Activated T-cell treated with anti-CD3 and anti-CD28 coated beads for 4 hours (primary cell): ENCODE data around the gene DNAJC11.
A peak's percentile ranks its signal among the peaks of the same experiment; 100 is the strongest.
"Not testable (repeated sequence)": the region's sequence is repeated elsewhere in the genome, so short reads cannot be mapped to it uniquely, and the experiment has no call there.

Experiments used
- DNase-seq: peaks from one replicate; pipeline ENCODE4 v3.0.0-alpha.2; 2020

Gene DNAJC11

DNA sequence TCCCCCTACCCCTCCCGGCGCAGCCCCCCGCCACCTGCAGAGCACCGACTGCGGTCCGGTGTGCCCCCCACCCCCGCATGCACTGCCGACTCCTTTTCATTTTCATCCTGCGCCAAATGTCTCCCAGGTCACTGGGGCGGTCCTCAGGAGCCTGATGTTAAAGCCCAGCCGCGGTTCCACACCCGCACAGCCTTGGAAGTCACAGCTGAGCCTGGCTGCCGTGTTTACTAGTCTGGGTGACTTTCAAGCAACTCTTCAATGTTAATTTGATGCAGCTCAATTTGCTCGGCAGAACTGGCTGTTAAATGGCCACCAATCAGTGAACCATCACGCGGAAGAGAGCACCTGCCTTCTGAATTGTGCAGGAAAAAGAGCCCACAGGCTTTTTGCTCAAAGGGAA is 49.7 kb downstream of the DNAJC11 start:
- DNase-seq: no peak

DNA sequence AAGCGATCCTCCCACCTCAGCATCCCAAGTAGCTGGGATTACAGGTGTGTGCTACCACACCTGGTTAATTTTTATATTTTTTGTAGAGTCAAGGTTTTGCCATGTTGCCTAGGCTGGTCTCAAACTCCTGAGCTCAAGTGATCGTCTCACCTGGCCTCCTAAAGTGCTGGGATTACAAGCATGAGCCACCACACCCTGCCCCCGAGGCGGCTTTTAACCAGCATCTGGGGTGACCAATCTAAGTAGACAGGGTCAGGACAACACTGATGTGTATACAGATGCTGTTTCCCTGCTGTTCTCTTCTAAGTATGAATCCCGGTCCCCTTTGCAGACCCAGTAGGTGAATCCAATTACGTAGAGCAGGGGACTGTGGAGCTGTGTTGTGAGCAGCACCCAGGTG is 53.1 kb downstream of the DNAJC11 start:
- no peak for DNase-seq

GRCh38 chr1:6646499-6647148 is 55.0 kb downstream of the DNAJC11 start:
- peak; percentile 8 for DNase-seq

- DNase-seq: no peak
Observed at GRCh38 chr1:6645018-6645417, 56.6 kb downstream of the DNAJC11 start.

GRCh38 chr1:6640867-6641266 is 60.7 kb downstream of the DNAJC11 start:
- not testable (repeated sequence) for DNase-seq

DNA sequence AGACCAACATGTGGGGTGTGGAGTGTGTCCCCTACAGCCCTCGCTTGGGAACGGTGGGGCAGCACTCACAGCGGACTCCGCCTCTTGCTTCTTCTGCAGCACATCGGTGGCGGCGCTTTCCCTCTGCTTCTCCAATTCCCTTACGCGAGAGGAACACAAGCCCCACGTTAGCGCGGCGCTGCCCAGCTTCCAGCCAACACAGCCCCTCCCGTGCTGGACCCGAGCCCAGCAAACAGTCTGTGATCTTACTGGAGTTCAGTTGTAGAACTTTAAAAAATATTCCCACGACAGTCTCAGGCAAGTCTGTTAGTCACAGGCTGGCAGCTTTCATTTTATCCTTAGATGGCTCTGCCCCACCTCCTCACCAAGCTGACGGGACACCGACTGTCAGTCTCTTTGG is 63.4 kb downstream of the DNAJC11 start:
- no peak for DNase-seq

DNA sequence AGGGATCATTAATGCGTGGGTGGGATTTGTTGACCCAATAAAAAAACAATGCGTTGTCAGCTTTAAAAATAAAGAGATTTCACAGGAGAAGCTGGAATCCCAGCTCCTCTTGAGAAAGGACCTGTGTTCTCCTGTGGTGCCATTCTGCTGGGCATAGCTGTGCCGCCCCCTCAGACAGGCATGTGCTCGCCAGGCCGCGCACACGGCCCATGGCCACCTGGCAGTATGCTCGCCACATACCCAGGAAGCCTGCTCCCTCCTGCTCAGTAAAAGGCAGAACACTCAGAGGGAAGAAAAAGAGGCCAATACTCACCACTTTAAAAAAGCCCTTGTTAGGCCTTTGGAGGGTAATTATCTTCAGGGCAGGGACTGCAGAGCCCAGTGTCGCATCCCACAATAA is 63.8 kb downstream of the DNAJC11 start:
- no peak for DNase-seq

DNA sequence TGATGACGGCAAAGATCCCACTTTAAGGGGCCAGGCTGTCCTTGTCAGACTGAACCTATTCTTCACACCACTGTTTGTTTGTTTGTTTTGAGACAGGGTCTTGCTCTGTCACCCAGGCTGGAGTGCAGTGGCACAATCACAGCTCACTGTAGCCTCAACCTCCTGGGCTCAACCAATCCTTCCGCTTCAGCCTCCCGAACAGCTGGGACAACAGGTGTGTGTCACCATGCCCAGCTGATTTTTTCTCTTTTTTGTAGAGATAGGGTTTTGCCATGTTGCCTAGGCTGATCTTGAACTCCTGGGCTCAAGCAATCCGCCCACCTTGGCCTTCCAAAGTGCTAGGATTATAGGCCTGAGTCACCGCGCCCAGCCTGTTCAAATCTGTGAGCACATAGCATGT is 64.8 kb downstream of the DNAJC11 start:
- not testable (repeated sequence) for DNase-seq

GRCh38 chr1:6635910-6636760 is 65.5 kb downstream of the DNAJC11 start:
- DNase-seq: no peak

DNA sequence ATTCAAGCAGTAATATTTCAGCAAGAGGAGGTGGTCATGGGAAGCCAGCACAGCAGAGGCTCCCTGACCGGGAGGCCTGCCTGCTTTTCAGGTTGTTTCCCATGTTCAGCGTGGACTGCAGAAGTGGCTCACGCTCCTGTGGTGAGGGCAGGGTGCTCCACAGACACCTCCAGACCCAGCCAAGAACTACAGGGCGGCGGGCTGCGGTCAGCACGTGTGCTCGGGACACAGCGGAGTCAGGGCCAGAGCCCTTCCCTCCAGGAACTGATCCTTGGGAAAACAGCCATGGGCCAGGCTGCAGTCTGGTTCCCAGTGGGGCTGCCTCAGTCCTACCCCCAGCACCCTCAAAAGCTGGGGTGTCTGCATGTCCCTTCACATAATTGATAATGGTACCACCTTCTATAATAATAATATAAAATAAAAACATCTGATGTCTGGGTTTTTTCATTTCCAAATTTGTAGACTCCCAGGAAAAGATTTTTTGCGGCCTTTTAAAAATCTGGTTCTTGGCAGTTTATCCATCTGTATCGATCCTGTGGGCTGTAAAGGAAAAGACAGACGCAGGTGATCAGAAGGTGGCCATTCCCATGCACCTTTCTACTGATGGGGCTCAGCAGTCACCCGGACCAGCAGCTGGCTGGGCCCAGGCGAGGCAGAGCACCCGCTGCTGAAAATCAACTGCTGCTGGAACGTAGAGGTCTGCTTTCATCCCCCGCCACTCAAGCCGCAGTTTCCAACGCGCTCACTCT is 66.3 kb downstream of the DNAJC11 start:
- DNase-seq: no peak

DNA sequence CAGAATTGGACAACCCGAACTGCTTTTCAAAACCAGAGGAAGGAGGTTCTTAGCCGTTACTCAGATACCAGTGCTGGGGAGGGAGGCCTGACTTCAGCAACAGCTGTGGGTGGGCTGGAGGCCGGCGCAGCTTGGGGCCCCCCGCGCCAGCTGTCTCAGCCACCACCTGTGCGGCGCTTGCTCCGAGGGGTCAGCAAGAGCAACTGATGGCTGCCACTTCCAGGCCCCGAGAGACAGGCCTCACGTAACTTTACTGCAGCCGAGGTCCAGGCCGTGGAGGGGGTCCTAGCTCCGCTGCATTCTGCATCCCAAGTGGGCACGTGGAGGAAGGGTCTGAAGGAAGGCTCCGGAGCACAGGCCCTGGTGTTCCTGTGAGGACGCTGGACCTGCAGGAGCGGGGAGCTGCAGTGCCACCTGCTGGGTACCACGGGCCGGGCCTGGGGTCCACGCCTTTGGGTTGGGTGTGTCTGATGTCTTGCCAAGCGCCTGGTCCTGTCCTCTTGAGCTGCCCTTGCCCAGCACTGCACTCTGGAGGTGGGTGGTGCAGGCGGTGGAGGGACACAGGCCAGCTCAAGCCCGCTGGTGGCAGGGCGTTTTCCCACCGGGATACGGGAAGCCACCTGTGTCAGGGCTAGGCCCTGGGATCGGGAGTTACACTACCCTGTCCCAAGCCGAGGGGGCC is 67.1 kb downstream of the DNAJC11 start:
- DNase-seq: peak; percentile 17

- DNase-seq: no peak
Observed at GRCh38 chr1:6632588-6633514, 68.8 kb downstream of the DNAJC11 start.

- no peak for DNase-seq
Observed at GRCh38 chr1:6631058-6631457, 70.6 kb downstream of the DNAJC11 start.

- DNase-seq: no peak
Observed at GRCh38 chr1:6630027-6630426, 71.6 kb downstream of the DNAJC11 start.

GRCh38 chr1:6628971-6629479 is 72.6 kb downstream of the DNAJC11 start:
- DNase-seq: no peak

- DNase-seq: no peak
Observed at GRCh38 chr1:6627841-6628545, 73.6 kb downstream of the DNAJC11 start.

DNA sequence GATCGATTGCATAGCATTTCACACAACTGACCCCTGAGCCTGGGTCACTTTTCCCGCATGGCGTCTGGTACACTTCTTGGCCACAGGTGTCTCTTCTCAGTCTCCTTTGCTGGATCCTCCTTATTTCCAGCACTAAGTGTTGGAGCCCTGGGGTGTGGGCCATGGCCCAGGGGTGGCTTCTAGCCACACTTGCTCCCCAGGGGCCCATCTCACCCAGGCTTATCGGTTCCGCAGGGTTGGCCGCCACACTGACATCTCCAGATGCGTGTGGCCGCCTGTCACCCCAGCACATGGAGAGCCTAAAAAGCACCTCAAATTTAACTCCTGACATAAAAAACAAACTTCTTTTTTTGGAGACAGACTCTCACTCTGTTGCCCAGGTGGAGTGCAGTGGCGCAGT is 74.6 kb downstream of the DNAJC11 start:
- no peak for DNase-seq

DNA sequence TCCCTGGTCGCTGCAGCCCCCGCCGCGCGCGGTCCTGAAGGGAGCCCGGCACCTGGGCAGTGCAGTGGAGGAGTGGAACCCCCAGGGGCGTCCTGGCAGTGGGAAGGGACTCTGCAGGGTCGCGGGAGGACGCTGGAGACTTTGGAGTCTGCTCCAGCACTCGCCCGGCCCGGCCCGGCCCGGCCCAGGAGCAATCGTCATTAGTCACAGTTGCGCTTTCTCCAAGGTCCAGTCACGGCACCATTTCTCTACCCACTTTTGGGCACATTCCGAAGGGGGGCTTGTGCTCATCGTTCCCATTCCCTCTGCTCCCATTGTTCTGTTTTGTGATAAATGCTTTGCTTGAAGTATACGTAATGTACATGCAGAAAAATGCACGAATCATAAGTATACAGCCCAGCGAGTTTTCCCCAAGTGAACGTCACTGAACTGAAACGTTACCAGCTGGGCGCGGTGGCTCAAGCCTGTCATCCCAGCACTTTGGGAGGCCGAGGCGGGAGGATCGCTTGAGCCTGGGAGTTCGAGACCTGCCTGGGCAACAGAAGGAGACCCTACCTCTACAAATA is 75.9 kb downstream of the DNAJC11 start:
- no peak for DNase-seq

DNA sequence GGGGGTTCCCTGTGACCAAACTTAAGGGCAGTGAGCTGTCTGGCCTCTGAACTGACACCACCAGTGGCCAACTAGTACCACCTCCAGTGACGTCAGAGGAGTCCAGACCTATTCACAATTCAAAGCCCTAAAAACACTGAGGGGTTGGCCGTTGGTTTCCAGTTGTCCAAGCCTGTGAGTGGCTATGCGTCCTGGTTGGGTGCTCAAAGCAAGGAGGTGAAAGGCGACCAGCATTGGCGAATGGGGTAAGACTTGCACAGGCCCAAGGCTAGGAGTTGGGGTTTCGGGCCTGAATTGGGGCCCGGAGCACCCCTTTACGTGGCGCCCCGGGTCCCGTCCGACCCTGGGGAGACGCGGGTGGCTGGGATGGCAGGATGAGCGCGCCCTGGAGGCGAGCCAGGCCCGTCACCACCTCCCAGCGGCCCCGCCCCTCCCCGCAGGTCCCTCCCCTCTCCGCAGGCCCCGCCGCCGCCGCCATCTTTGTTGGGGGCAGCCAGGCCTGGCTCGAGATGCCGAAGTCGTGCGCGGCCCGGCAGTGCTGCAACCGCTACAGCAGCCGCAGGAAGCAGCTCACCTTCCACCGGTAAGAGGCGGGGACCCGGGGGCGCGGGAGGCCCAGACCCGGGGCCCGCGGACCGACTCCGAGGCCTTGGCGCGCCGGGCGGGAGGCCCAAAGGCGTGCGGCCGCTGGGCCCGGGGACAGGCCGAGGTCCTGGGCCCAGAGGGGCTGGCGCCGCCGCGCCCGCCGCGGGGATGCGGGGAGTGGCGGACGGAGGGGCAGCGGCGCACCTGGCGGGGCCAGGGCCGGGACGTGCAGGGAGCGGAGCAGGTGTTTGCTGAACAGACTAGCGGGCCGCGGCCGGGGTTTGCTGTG is 76.7 kb downstream of the DNAJC11 start, which contains the start of gene THAP3:
Gene THAP3 (plus strand): TSS at position 159 of the 874 bp plus-strand sequence. CDS start 351 bp downstream, at position 510.
- peak; percentile 87 for DNase-seq
